ENCODE results near the gene RRM2. TPM values are rescaled to one million over a fixed set of nuclear protein-coding genes. Genes with fewer than 3 reads are reported as not detected.

Gene RRM2
- total RNA-seq, 2 experiments from 2014 or later: 546 to 570 TPM

- CTCF ChIA-PET: interaction anchor here (1.0 to 3.3 kb wide), 3 partner anchors 248 to 499 kb away, joined by 4 to 15 read pairs (median 4); no protein-coding TSS in a partner anchor
Observed at GRCh38 chr2:10161206-10161931, 38.8 kb downstream of the RRM2 start.

GRCh38 chr2:10161961-10162441 lies 39.5 kb downstream of the RRM2 start:
- POLR2A ChIA-PET: interaction anchor here (1.4 kb wide), 1 partner anchor 9 kb away, joined by 3 read pairs; no protein-coding TSS in a partner anchor
- Mint-ChIP-seq H3K9me3 (no peaks in the 10 kb centered on the region), H3K4me3 (no peak overlapping the region), H3K27ac (no peak overlapping the region), H3K36me3 (ENCODE audit: low read depth) (peaks cover 54% of the 10 kb centered on the region), H3K4me1 (peaks cover 37% of the 10 kb centered on the region), H3K27me3 (no peaks in the 10 kb centered on the region)
- CTCF ChIA-PET: interaction anchor here (1.0 to 3.3 kb wide), 3 partner anchors 247 to 498 kb away, joined by 4 to 15 read pairs (median 4); no protein-coding TSS in a partner anchor
- no peak for DNase-seq

More at GRCh38 chr2:10161206-10161931, 38.8 kb downstream of the RRM2 start:
- POLR2A ChIA-PET: interaction anchor here (1.1 to 1.4 kb wide), 3 partner anchors 9 to 248 kb away, joined by 3 to 4 read pairs (median 3); no protein-coding TSS in a partner anchor
- Mint-ChIP-seq H3K27ac (peak overlapping the region; percentile 14), H3K36me3 (ENCODE audit: low read depth) (peaks cover 54% of the 10 kb centered on the region), H3K27me3 (no peaks in the 10 kb centered on the region), H3K4me3 (no peak overlapping the region), H3K4me1 (peaks cover 37% of the 10 kb centered on the region), H3K9me3 (no peaks in the 10 kb centered on the region)
- DNase-seq: no peak

GRCh38 chr2:10162586-10163497 lies 40.3 kb downstream of the RRM2 start:
- Mint-ChIP-seq H3K27me3 (no peaks in the 10 kb centered on the region), H3K4me3 (no peak overlapping the region), H3K36me3 (ENCODE audit: low read depth) (peaks cover 53% of the 10 kb centered on the region), H3K27ac (no peak overlapping the region), H3K9me3 (no peaks in the 10 kb centered on the region), H3K4me1 (peaks cover 37% of the 10 kb centered on the region)
- ChIA-PET POLR2A (no interaction called here), CTCF (interaction anchor here (1.0 to 3.3 kb wide), 3 partner anchors 246 to 497 kb away, joined by 4 to 15 read pairs (median 4); no protein-coding TSS in a partner anchor)
- no peak for DNase-seq

GRCh38 chr2:10163498-10164486 lies 41.3 kb downstream of the RRM2 start:
- Mint-ChIP-seq H3K27ac (peak overlapping the region; percentile 52), H3K9me3 (no peaks in the 10 kb centered on the region), H3K36me3 (ENCODE audit: low read depth) (peaks cover 51% of the 10 kb centered on the region), H3K4me1 (peaks cover 29% of the 10 kb centered on the region), H3K27me3 (no peaks in the 10 kb centered on the region), H3K4me3 (no peak overlapping the region)
- ChIA-PET POLR2A (no interaction called here), CTCF (interaction anchor here (1.9 to 3.3 kb wide), 2 partner anchors 245 to 271 kb away, joined by 6 to 15 read pairs; no protein-coding TSS in a partner anchor)
- DNase-seq: no peak

- CTCF ChIA-PET: interaction anchor here (1.8 to 1.9 kb wide), 2 partner anchors 245 to 270 kb away, joined by 6 read pairs; no protein-coding TSS in a partner anchor
- DNase-seq: no peak
- no peak overlapping the region for H3K4me3 Mint-ChIP-seq
- POLR2A ChIA-PET: no interaction called here
- H3K27ac Mint-ChIP-seq: no peak overlapping the region
- H3K27me3 Mint-ChIP-seq: no peaks in the 10 kb centered on the region
- peaks cover 44% of the 10 kb centered on the region for H3K36me3 Mint-ChIP-seq (ENCODE audit: low read depth)
- H3K9me3 Mint-ChIP-seq: no peaks in the 10 kb centered on the region
- peaks cover 22% of the 10 kb centered on the region for H3K4me1 Mint-ChIP-seq
Observed at GRCh38 chr2:10164601-10165000, 42.1 kb downstream of the RRM2 start.

GRCh38 chr2:10165282-10165681 lies 42.7 kb downstream of the RRM2 start:
- Mint-ChIP-seq H3K36me3 (ENCODE audit: low read depth) (peaks cover 42% of the 10 kb centered on the region), H3K4me1 (peaks cover 18% of the 10 kb centered on the region), H3K27me3 (no peaks in the 10 kb centered on the region), H3K9me3 (no peaks in the 10 kb centered on the region), H3K27ac (no peak overlapping the region), H3K4me3 (no peak overlapping the region)
- no peak for DNase-seq
- ChIA-PET POLR2A (interaction anchor here (2.4 kb wide), 1 partner anchor 26 kb away, joined by 5 read pairs; no protein-coding TSS in a partner anchor), CTCF (interaction anchor here (1.8 to 1.9 kb wide), 2 partner anchors 244 to 270 kb away, joined by 6 read pairs; no protein-coding TSS in a partner anchor)

GRCh38 chr2:10165861-10166675 lies 43.5 kb downstream of the RRM2 start:
- Mint-ChIP-seq H3K27me3 (no peaks in the 10 kb centered on the region), H3K36me3 (ENCODE audit: low read depth) (peaks cover 42% of the 10 kb centered on the region), H3K9me3 (no peaks in the 10 kb centered on the region), H3K27ac (no peak overlapping the region), H3K4me1 (peaks cover 18% of the 10 kb centered on the region), H3K4me3 (no peak overlapping the region)
- no peak for DNase-seq
- POLR2A ChIA-PET: interaction anchor here (2.4 kb wide), 1 partner anchor 27 kb away, joined by 5 read pairs; no protein-coding TSS in a partner anchor
- CTCF ChIA-PET: interaction anchor here (1.8 kb wide), 1 partner anchor 244 kb away, joined by 6 read pairs; no protein-coding TSS in a partner anchor

GRCh38 chr2:10166676-10167292 lies 44.2 kb downstream of the RRM2 start:
- no peaks in the 10 kb centered on the region for H3K9me3 Mint-ChIP-seq
- no peaks in the 10 kb centered on the region for H3K27me3 Mint-ChIP-seq
- H3K36me3 Mint-ChIP-seq (ENCODE audit: low read depth): peaks cover 39% of the 10 kb centered on the region
- H3K4me3 Mint-ChIP-seq: no peak overlapping the region
- ChIA-PET POLR2A (interaction anchor here (2.4 kb wide), 1 partner anchor 27 kb away, joined by 5 read pairs; no protein-coding TSS in a partner anchor), CTCF (interaction anchor here (1.8 kb wide), 1 partner anchor 243 kb away, joined by 6 read pairs; no protein-coding TSS in a partner anchor)
- no peak overlapping the region for H3K27ac Mint-ChIP-seq
- H3K4me1 Mint-ChIP-seq: peaks cover 16% of the 10 kb centered on the region
- no peak for DNase-seq

- H3K9me3 Mint-ChIP-seq: no peaks in the 10 kb centered on the region
- ChIA-PET POLR2A (interaction anchor here (2.4 kb wide), 1 partner anchor 28 kb away, joined by 5 read pairs; no protein-coding TSS in a partner anchor), CTCF (no interaction called here)
- H3K27me3 Mint-ChIP-seq: no peaks in the 10 kb centered on the region
- H3K4me3 Mint-ChIP-seq: no peak overlapping the region
- H3K36me3 Mint-ChIP-seq (ENCODE audit: low read depth): peaks cover 44% of the 10 kb centered on the region
- no peak for DNase-seq
- peaks cover 12% of the 10 kb centered on the region for H3K4me1 Mint-ChIP-seq
- H3K27ac Mint-ChIP-seq: no peak overlapping the region
Observed at GRCh38 chr2:10167316-10167715, 44.8 kb downstream of the RRM2 start.

- POLR2A ChIA-PET: no interaction called here
- Mint-ChIP-seq H3K9me3 (no peaks in the 10 kb centered on the region), H3K4me1 (peaks cover 8% of the 10 kb centered on the region), H3K4me3 (no peak overlapping the region), H3K36me3 (ENCODE audit: low read depth) (peaks cover 48% of the 10 kb centered on the region), H3K27ac (no peak overlapping the region), H3K27me3 (no peaks in the 10 kb centered on the region)
- no peak for DNase-seq
- CTCF ChIA-PET: no interaction called here
Observed at GRCh38 chr2:10168221-10168620, 45.7 kb downstream of the RRM2 start.

Measured in activated CD4-positive, alpha-beta memory T cell treated with anti-CD3 and anti-CD28 coated beads, Interleukin-2, amount 10 ng/mL, durations not matched to agents 7 days and 5 days (primary cell).